ENCODE measurements around the gene ALDH7A1. TPM values are rescaled to one million over a fixed set of nuclear protein-coding genes. Genes with fewer than 3 reads are reported as not detected.

ALDH7A1 gene
- total and polyA plus RNA-seq, 10 of the 15 experiments (the other 5 are each of a cell fraction or from before 2014, with no cell fraction given), result 0.18 to 1.0 (median 0.41) TPM; not detected in 1

- TF ChIP-seq NR2C1 (IDR thresholded peaks at IDR 0.05) (no peak), CUX1 (IDR thresholded peaks at IDR 0.05; ENCODE audit: insufficient replicate concordance, low read depth, low read length) (no peak), KAT2A (conservative IDR thresholded peaks at IDR 0.05; ENCODE audit: control insufficient read depth, low read depth, low read length) (no peak), SIX5 (IDR thresholded peaks at IDR 0.05; ENCODE audit: low read depth, low read length, severe bottlenecking) (no peak), FOXK2 (IDR thresholded peaks at IDR 0.05) (no peak), TCF7 (IDR thresholded peaks at IDR 0.05; ENCODE audit: borderline replicate concordance) (no peak), EED (IDR thresholded peaks at IDR 0.05; ENCODE audit: low read depth) (no peak)
Observed at GRCh38 chr5:126494393-126494792, 100.6 kb downstream of the ALDH7A1 start (continued).

GRCh38 chr5:126492939-126493338 lies 102.1 kb downstream of the ALDH7A1 start:
- Histone ChIP-seq H3K4me3 (no peak overlapping the region), H4K20me1 (ENCODE audit: control insufficient read depth, insufficient read depth) (no peaks in the 10 kb centered on the region), H3K9ac (ENCODE audit: control insufficient read depth, insufficient read depth, low read length) (no peak overlapping the region), H3K79me2 (ENCODE audit: control insufficient read depth, insufficient read depth, low read length) (no peaks in the 10 kb centered on the region), H3K36me3 (ENCODE audit: control insufficient read depth in 2 of 2, insufficient read depth in 2 of 2, low read length in 1 of 2) (peaks cover 1 to 6% of the 10 kb centered on the region in 2 experiments; a peak in 2 of 4 replicates), H3K9me3 (replicated peaks; ENCODE audit: control insufficient read depth, insufficient read depth, low read length) (no peaks in the 10 kb centered on the region), H3K4me1 (ENCODE audit: control insufficient read depth, insufficient read depth, low read length) (no peaks in the 10 kb centered on the region), H3K4me2 (ENCODE audit: control insufficient read depth, insufficient read depth) (no peak overlapping the region), H3K27ac (ENCODE audit: control insufficient read depth, insufficient read depth) (no peak overlapping the region), H3K27me3 (replicated peaks in 1 of 2; ENCODE audit: control insufficient read depth in 2 of 2, insufficient read depth in 2 of 2, low read length in 1 of 2) (no peaks in the 10 kb centered on the region), H2AFZ (ENCODE audit: control insufficient read depth, low read depth, low read length) (no peak overlapping the region)
- in situ Hi-C loops (cut with MboI) (no loop called here), intact Hi-C loops (cut with micrococcal nuclease; ENCODE audit: unreplicated experiment) (loop anchor here (2.0 kb wide), 1 partner anchor 138 kb away; no protein-coding TSS in a partner anchor)
- FAIRE-seq (no peak), ATAC-seq (no peak; the same call in 2 of the 3 replicates), DNase-seq (ENCODE audit: low read depth, low spot score) (no peak)
- 72% methylated on average over 8 of the region's 8 CpGs for WGBS (ENCODE audit: insufficient coverage, insufficient replicate concordance, low lambda C conversion rate, missing lambda C conversion rate)
- ChIA-PET POLR2A (no interaction called here), RAD21 (ENCODE audit: unreplicated experiment) (interaction anchor here (0.6 to 1.7 kb wide), 5 partner anchors 16 to 155 kb away, joined by 3 to 13 read pairs (median 3); no protein-coding TSS in a partner anchor), CTCF (interaction anchor here (1.0 to 1.9 kb wide), 7 partner anchors 134 to 154 kb away, joined by 3 to 16 read pairs (median 4); no protein-coding TSS in a partner anchor), SMC1A (ENCODE audit: uncharacterized antibody, unreplicated experiment) (interaction anchor here (1.0 to 1.5 kb wide), 6 partner anchors 133 to 1014 kb away, joined by 3 to 9 read pairs (median 5); no protein-coding TSS in a partner anchor)
- BruUV-seq (replicated peaks), result no TSS peak
- TF ChIP-seq RAD21 (IDR thresholded peaks at IDR 0.05; ENCODE audit: insufficient read depth, low read depth, low read length), result peak; percentile 60
- TF ChIP-seq TAF1 (IDR thresholded peaks at IDR 0.05; ENCODE audit: borderline replicate concordance, low read depth, low read length), result no peak
- peak; percentile 55; the same call in 1 of the 2 replicates for TF ChIP-seq SMC3 (IDR thresholded peaks at IDR 0.05; ENCODE audit: borderline replicate concordance, low read length)
- TF ChIP-seq POLR2AphosphoS5 (IDR thresholded peaks at IDR 0.05; ENCODE audit: low read length), result no peak
- peak; percentile 19 to 55 (median 32); a peak in 4 of 6 replicates for TF ChIP-seq CTCF (IDR thresholded peaks at IDR 0.05 in 2 of 3, conservative IDR thresholded peaks at IDR 0.05 in 1 of 3; ENCODE audit: control insufficient read depth in 2 of 3, extremely low read depth in 1 of 3, insufficient read depth in 1 of 3, low read depth in 3 of 3, low read length in 3 of 3)
- TF ChIP-seq EP300 (IDR thresholded peaks at IDR 0.05; ENCODE audit: borderline replicate concordance in 1 of 2, control insufficient read depth in 1 of 2, low read depth in 2 of 2, low read length in 2 of 2), result no peak
- TF ChIP-seq POLR2AphosphoS2 (IDR thresholded peaks at IDR 0.05; ENCODE audit: low read depth, low read length), result no peak
- no peak for TF ChIP-seq NFYB (IDR thresholded peaks at IDR 0.05; ENCODE audit: insufficient read depth, low read depth, low read length)
- no peak for TF ChIP-seq ZNF24 (IDR thresholded peaks at IDR 0.05)
